GM10266 (cell line): Measurements from ENCODE around the gene DPP6.

Experiments used
- DNase-seq: peaks from one replicate; pipeline ENCODE4 v3.0.0; 2012; ENCODE audit errors: extremely low spot score
- CTCF ChIP-seq: IDR thresholded peaks from 2 replicates; pipeline ENCODE4 v1.5.1; 2012; ENCODE audit warnings: mild to moderate bottlenecking, low read depth; ENCODE audit not compliant: control insufficient read depth, insufficient read depth; ENCODE audit errors: missing control alignments

Gene DPP6

DNA sequence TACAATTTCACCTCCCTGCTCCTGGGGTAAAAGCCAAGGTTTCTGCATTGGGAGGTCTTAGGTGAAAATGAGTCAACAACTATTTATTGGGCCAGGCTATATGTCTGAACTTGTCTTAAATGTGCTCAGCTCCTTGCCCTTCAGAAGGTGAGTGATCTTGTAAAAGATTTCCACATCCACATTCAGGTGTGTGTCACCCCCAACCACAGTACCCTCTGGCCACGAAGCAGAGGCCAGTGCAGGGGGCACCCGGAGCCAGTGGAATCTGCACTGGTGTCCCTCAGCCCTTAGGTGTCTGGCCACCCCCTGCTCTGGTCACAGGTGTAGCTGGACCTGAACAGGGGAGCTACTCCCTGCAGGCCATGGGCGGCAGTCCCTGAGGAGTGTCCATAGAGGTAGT is 752.3 kb downstream of the DPP6 start:
- no peak for DNase-seq
- TF ChIP-seq CTCF, result no peak

GRCh38 chr7:154812027-154812426 is 759.8 kb downstream of the DPP6 start:
- no peak for TF ChIP-seq CTCF
- no peak for DNase-seq

GRCh38 chr7:154817224-154817896 is 765.2 kb downstream of the DPP6 start:
- TF ChIP-seq CTCF, result no peak
- DNase-seq, result no peak

- no peak for DNase-seq
- TF ChIP-seq CTCF, result no peak
Observed at GRCh38 chr7:154827007-154827406, 774.8 kb downstream of the DPP6 start.

GRCh38 chr7:154832557-154833138 is 780.5 kb downstream of the DPP6 start:
- DNase-seq, result peak; percentile 19
- TF ChIP-seq CTCF, result no peak

- DNase-seq, result no peak
- no peak for TF ChIP-seq CTCF
Observed at GRCh38 chr7:154836021-154836448, 783.8 kb downstream of the DPP6 start.

GRCh38 chr7:154837087-154837486 is 784.9 kb downstream of the DPP6 start:
- no peak for TF ChIP-seq CTCF
- no peak for DNase-seq
